ENCODE measurements around the gene SEC24B. TPM values are rescaled to one million over a fixed set of nuclear protein-coding genes. Genes with fewer than 3 reads are reported as not detected.

SEC24B gene
- total RNA-seq, 2 experiments from 2014 or later, result 25.8 to 26.0 TPM

DNA sequence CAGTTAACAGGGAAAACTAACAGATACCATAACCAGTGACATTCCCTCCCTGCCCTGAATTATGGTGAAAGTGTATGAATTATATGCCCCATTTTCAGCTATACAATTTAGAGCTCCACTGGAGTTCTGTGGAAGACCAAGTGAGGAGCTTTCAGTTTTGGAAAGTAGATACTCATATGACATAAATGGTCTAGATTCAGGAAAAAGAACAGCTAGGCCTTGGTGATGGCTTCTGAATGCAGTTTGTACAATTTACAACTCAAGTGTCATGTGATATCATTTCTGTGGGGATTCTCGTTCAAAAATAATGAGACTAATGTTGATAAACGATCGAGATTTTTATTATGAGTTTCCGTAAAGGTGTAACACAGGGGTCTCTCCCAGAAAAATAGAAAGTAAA is 8.2 kb upstream of the SEC24B start:
- Mint-ChIP-seq H3K9me3 (no peaks in the 10 kb centered on the region), H3K27me3 (no peaks in the 10 kb centered on the region), H3K27ac (no peak overlapping the region), H3K36me3 (ENCODE audit: low read depth) (no peaks in the 10 kb centered on the region), H3K4me3 (no peak overlapping the region), H3K4me1 (ENCODE audit: low read depth) (peaks cover 14% of the 10 kb centered on the region)
- no peak for TF ChIP-seq CTCF (IDR thresholded peaks at IDR 0.05)
- intact Hi-C loops (cut with micrococcal nuclease), result loop anchor here (5.0 kb wide), 1 partner anchor 232 kb away; no protein-coding TSS in a partner anchor
- ChIA-PET CTCF (interaction anchor here (0.7 to 1.2 kb wide), 3 partner anchors 400 to 553 kb away, joined by 3 to 4 read pairs (median 3); no protein-coding TSS in a partner anchor), POLR2A (interaction anchor here (1.0 kb wide), 1 partner anchor 134 kb away, joined by 3 read pairs; the partner anchor contains the start of gene MCUB)
- DNase-seq (no peak), ATAC-seq (no peak)

DNA sequence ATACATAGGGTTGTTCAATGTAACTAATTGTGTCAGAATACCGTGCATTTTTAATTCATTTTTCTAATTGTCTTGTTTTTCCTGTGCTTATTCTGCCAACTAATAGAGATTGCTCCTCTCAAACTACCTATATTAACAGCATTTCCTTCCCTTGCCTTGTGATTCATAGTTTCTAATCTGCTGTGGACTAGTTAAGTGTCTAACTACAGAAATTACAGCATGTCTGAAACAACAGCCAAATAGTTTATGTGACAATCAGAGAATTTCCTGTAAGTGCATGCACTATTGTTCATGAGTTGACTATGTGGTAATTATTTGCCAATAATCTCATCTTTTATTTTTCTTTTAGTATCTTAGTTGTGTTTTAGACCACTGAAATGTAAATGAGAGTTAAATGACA is 4.1 kb upstream of the SEC24B start:
- H3K36me3 Mint-ChIP-seq (ENCODE audit: low read depth), result peaks cover 2% of the 10 kb centered on the region
- H3K4me3 Mint-ChIP-seq, result no peak overlapping the region
- CTCF ChIA-PET, result no interaction called here
- POLR2A ChIA-PET, result no interaction called here
- no peaks in the 10 kb centered on the region for H3K9me3 Mint-ChIP-seq
- no peaks in the 10 kb centered on the region for H3K27me3 Mint-ChIP-seq
- H3K27ac Mint-ChIP-seq, result no peak overlapping the region
- intact Hi-C loops (cut with micrococcal nuclease), result loop anchor here (5.0 kb wide), 1 partner anchor 228 kb away; no protein-coding TSS in a partner anchor
- TF ChIP-seq CTCF (IDR thresholded peaks at IDR 0.05), result no peak
- H3K4me1 Mint-ChIP-seq (ENCODE audit: low read depth), result peaks cover 23% of the 10 kb centered on the region
- peak; percentile 7 for ATAC-seq
- DNase-seq, result no peak

- ChIA-PET CTCF (interaction anchor here (0.8 to 2.4 kb wide), 10 partner anchors 8 to 546 kb away, joined by 3 to 12 read pairs (median 4); no protein-coding TSS in a partner anchor), POLR2A (interaction anchor here (1.6 kb wide), 1 partner anchor 390 kb away, joined by 3 read pairs; no protein-coding TSS in a partner anchor)
- Mint-ChIP-seq H3K4me3 (peak overlapping the region; percentile 80), H3K9me3 (no peaks in the 10 kb centered on the region), H3K36me3 (ENCODE audit: low read depth) (peaks cover 2% of the 10 kb centered on the region), H3K27me3 (no peaks in the 10 kb centered on the region), H3K4me1 (ENCODE audit: low read depth) (peaks cover 45% of the 10 kb centered on the region), H3K27ac (peak overlapping the region; percentile 92)
- ATAC-seq, result no peak
- TF ChIP-seq CTCF (IDR thresholded peaks at IDR 0.05), result no peak
- intact Hi-C loops (cut with micrococcal nuclease), result loop anchor here (5.0 kb wide), 1 partner anchor 140 kb away; no protein-coding TSS in a partner anchor
- no peak for DNase-seq
These were observed 1.4 kb upstream of the SEC24B start for GRCh38 chr4:109432203-109432602.

GRCh38 chr4:109432696-109433095 is 919 bp upstream of the SEC24B start:
- peaks cover 2% of the 10 kb centered on the region for H3K36me3 Mint-ChIP-seq (ENCODE audit: low read depth)
- no peaks in the 10 kb centered on the region for H3K9me3 Mint-ChIP-seq
- peaks cover 47% of the 10 kb centered on the region for H3K4me1 Mint-ChIP-seq (ENCODE audit: low read depth)
- DNase-seq (no peak), ATAC-seq (no peak)
- TF ChIP-seq CTCF (IDR thresholded peaks at IDR 0.05), result no peak
- ChIA-PET CTCF (interaction anchor here (0.6 to 2.4 kb wide), 38 partner anchors 9 to 546 kb away, joined by 3 to 14 read pairs (median 4); partner anchors contain the start of gene MCUB), POLR2A (interaction anchor here (1.6 to 2.2 kb wide), 2 partner anchors 127 to 390 kb away, joined by 3 to 10 read pairs; partner anchors contain the start of gene MCUB)
- intact Hi-C loops (cut with micrococcal nuclease), result loop anchor here (5.0 kb wide), 1 partner anchor 140 kb away; no protein-coding TSS in a partner anchor
- H3K4me3 Mint-ChIP-seq, result peak overlapping the region; percentile 80
- H3K27me3 Mint-ChIP-seq, result no peaks in the 10 kb centered on the region
- peak overlapping the region; percentile 92 for H3K27ac Mint-ChIP-seq
